HG03066 (cell line): ENCODE measurements around the gene GAB4.

Experiments used
- ATAC-seq: cut with Tn5 transposase; IDR thresholded peaks from one replicate; pipeline ENCODE4 v1.9.1; 2021; ENCODE audit warnings: low read depth; ENCODE audit not compliant: unreplicated experiment

GAB4 gene

DNA sequence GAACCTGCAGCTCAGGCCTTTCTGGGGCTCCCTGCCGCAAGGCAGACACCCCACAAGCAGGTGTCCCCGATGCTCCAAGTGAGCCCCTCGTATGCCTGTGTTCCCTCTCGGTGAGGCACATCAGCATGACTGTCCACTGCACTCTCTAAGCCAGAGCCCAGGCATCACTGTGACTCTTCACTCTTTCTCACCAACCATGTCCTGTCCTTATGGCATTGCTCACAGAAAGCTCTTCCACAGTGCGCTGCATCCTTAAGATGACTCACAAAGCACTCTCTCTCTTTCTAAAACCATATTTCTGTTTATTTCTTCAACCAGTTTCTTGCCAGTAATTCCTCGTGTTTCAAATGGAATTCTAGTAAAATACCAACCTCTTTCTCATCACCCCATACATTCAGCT is 18.1 kb downstream of the GAB4 start:
- ATAC-seq, result no peak

DNA sequence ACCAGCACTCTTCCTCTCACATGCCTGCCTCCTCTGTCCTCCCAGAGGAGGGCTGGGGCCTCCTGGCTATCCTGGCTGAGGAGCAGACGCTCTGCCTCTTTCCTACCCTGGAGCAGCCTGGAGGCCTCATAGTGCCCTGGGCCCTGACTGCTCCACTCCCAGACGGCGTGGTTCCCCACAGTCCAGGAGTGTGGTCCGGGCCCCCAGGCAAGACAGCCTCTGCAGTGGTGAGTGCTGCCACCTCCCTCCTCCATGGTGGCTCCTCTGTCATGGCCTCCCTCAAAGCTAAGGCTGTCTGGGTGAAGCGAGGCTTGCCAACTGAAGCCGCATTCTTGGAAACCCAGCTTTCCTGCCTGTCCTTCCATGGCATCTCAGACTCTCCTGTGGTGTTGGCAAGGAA is 19.8 kb downstream of the GAB4 start:
- ATAC-seq, result no peak

DNA sequence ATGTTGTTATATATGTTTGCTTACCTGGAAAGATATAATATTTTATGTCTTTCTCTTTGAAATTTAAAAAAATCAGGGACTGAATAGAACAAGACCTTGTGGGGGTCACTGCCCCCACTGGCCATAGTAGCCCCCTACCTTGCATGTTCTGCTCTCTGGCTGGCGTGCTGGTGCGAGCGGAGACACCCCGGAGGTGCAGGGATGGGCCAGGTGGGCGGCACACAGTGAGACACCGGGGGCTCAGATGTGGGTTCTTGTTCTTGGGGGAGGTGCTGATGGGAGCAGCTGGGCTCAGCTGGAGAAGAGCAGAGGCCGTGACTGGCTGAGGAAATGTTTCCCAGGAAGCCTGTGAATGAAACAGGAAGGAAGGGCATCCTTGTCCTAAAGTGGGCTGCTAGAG is 20.2 kb downstream of the GAB4 start:
- no peak for ATAC-seq

DNA sequence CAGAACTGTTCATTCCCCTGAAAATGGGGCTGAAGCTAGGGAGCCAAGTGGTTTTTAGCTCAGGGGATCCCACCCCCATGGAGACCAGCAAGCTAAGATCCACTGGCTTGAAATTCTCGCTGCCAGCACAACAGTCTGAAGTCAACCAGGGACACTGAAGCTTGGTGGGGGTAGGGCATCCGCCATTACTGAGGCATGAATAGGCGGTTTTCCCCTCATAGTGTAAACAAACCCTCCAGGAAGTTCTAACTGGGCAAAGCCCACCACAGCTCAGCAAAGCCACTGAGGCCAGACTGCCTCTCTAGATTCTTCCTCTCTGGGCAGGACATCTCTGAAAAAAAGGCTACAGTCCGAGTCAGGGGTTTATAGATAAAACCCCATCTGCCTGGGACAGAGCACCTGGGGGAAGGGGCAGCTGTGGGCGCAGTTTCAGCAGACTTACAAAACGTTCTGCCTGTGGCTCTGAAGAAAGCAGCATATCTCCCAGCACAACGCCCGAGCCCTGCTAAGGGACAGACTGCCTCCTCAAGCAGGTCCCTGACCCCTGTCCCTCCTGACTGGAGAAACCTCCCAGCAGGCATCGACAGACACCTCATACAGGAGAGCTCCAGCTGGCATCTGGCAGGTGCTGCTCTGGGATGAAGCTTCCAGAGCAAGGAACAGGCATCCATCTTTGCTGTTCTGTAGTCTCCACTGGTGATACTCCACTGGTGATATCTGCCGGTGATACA is 32.7 kb downstream of the GAB4 start:
- no peak for ATAC-seq

DNA sequence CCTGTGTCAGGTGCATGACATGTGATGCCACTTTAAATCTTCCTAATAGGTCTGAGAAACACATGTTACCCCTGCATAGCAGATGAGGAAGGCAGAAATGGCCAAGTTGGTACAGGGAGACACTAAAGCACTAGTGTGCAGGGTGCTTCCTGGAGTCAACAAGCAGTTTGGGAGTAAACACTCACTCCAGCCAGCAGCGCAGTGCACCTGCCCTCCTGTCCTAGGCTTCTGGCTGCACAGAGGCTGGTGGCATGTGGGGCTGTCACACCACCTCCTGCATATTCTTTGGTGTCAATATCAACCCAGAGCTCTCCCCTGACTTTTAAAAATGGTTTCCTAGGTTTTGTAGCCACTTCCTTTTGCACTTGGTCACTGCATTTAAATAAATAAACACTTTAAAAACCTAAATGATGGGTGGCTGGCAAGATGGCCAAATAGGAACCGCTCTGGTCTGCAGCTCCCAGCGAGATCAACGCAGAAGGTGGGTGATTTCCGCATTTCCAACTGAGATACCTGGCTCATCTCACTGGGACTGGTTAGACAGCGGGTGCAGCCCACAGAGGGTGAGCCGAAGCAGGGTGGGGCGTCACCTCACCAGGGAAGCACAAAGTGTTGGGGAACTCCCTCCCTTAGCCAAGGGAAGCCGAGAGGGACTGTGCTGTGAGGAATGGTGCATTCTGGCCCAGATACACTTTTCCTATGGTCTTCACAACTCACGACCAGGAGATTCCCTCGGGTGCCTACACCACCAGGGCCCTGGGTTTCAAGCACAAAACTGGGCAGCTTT is 33.5 kb downstream of the GAB4 start:
- ATAC-seq, result no peak

DNA sequence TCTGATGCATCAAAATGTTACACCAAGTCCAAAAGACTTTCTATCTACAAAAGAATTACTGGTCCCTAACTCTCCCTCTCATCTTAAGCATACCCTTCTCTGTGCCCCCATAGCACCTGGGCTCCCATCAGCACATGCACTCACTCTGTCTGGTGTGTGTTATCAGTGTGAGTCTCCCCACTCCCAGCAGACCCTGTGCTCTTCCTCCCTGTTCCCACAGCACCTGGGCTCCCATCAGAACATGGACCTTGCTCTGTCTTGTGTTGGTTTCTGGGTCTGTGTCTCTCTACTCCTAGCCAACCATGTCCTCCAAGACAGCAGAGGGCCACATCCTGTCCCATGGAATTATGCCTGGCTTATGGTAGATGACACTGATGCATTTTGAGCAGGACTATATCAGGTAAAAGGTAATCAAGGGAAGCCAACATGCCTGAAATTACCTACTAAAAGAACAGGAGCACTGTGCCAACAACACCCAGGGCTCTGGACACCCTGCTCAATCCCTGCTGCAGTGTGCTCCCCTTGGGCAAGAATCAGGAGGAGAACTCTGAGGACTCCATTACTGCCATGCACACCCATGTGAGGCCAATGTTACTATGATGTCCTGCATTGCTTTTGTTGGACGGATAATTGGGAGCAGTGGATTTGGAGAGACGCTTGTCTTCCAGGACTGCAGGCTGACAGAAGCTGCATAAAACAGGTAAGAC is 34.3 kb downstream of the GAB4 start:
- no peak for ATAC-seq

DNA sequence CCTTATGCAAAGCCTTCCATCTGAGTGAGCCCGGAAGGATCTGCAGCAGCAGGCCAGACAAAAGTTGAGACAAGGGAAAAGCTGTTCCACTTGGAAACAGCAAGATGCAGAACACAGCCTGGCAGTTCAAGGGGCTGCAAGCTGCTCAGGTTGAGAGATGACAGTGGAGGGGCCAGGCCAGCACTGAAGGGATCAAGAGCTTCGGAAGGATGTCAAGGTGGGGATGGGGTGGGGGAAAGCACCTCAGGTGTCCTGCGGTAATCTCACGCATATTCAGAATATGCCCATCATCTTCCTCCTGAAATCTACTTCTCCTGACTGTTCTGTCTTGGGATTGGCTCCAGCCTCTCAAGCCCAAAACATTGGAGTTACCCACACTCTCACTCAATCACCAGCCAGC is 35.7 kb downstream of the GAB4 start:
- ATAC-seq, result no peak

DNA sequence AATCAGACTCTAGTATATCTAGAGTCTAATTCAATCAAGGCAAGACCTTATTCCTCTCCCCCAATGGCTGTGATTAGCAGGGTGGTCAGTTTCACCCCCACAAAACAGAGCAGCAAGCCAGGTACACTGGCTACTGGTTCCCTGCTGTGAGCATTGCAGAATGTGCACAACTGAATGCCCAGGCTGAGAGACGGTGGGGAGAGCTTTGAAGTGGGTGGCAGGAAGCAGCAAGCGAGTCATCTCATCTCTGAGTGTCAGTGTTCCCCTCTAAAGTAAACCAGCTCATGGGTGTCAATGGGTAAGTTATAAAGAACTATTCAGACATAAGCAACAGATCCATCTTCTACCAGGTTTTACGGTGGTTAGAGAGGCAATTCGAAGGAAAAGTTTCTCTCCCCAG is 37.6 kb downstream of the GAB4 start:
- no peak for ATAC-seq

DNA sequence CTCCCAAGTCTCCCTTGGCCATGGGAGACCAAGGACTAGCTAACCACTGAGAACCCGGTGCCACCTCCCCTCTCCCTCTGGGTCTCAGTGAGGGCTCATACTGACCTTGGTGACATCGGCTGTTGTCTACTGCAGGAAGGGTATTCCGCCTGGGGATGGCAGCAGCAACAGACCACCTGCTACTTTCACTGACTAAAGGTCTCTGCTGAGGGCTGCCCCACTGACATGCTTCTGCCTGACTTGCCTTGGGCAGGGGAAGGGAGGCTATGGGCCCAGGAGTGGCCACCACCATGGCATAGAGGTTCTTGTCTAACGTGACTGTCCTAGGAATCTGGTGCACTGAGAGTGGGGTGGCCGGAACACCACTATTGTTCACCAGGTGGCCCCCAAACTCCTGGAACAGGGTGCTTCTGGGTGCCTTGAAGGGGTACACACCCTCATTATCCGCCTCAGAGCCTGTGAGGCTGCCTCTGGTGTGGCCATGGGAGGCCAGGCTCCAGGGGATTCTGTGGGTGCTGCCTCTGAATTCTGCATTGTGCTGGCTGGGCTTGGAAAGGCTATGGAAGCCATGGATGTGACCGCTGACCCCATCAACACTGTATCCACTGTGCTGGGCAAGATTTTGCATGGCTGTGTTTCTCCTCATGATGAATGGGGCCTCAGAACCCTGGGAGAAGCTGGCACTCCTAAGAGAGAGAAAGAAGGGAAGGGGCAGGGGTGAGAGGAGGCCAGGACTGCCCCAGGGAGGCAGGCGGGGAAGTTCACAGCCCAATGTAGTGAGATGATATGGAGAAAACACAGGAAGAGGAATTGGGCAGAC is 38.3 kb downstream of the GAB4 start:
- ATAC-seq, result no peak

DNA sequence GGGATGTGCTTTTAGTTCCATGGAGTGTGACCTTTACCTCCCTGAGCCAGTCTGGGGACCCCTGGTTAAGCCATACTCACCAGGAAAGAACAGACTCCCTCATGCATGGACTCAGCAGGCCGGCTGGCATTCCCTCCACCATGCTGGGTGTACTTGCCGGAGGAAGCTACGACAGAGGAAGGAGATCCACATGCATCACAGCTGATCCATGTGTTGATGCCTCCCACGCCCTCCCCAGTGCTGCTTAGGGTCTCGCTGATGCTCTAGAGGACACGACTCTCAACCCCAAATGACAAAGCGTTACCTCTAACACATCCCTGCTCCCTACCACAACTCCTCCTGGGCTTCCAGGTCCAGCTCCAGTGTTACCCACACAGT is 39.8 kb downstream of the GAB4 start:
- no peak for ATAC-seq

DNA sequence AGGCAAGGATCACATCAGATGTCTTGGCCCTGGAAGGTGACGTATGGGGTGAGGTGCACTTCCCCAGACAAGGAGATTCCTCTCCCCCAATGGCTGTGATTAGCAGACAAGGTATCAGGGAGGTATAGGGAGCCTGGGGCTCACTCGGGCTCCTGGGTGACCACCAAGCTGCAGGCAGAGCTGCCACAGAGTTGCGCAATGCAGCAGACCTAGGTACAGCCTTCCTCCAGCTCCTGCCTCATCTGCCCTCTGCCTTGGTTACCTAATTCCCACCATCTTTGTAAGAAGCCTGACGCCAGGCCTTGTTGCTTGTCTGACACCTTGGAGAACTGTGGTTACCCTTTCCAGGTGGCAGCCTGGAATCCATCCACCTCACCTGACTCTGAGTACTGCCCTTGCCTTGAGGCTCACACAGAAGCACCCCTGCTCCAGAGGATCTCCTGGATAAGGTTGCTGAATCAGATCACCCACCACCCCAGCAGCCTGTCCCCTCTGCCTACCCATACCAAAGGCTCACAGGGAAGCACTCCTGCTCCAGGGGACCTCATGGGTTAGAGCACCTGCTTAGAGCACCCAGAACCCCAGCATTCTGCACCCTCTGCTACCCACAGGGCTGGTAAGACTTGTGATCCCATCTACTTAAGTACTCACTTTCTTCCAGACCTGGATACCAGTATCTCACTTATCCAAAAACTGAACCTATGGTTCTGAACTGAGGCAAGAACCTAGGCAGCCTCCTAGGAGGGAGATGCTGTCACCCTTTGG is 40.4 kb downstream of the GAB4 start:
- ATAC-seq, result no peak

DNA sequence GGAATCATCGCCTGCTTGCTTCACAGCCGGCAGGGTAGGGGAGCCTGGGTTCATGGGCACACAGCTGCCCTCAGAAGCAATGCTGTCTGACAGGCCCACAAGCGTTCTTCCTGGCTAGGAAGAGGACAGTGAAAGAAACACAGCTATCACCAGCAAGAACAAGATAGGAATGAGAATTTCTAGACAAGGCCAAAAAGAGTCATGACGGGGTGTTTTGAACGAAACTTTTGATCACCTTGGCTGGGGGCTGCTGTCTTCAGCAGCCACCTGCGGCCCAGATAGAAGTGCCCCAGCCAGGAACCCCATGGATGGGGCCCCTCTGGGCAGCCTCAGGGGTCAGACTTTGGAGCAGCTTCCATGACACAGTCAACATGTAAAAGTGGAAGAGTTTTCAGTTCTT is 41.8 kb downstream of the GAB4 start:
- no peak for ATAC-seq

DNA sequence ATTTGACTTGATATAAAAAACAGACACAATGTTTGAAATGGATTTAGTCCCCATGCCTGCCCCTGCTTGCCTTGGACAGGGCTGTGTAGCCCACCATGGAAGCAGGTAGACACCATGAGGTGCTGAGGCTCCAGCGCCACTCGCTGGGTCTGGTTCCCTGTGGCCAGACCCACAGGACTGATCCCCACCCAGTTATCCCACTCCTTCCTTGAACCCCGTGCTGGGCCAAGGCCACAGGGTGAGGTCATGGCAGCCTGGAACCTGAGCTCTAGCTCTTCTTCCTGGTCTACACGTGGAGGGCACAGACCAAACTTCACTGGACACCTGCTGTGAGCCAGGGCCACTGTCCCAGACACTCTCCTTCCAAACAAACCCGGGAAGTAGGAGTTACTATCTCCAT is 42.5 kb downstream of the GAB4 start:
- ATAC-seq, result no peak

DNA sequence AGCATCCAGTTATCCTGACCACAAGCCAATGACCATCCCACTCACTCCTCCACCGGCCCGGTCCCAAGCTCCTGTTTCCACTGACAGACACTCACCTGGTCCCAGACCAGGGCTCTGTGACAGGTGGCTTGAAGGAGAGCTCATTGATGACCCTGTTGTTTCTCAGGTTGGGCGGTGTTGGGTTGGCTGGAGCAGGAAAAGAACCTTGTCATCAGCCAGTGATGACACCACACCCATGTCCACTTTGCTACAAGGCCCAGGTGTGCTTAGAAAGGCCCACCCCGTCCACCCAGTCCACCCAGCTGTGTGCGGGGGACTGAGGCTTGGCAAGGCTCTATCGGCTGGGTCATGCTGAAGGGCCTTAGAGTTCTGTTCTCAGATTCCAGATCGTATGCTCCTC is 42.9 kb downstream of the GAB4 start:
- ATAC-seq, result no peak

DNA sequence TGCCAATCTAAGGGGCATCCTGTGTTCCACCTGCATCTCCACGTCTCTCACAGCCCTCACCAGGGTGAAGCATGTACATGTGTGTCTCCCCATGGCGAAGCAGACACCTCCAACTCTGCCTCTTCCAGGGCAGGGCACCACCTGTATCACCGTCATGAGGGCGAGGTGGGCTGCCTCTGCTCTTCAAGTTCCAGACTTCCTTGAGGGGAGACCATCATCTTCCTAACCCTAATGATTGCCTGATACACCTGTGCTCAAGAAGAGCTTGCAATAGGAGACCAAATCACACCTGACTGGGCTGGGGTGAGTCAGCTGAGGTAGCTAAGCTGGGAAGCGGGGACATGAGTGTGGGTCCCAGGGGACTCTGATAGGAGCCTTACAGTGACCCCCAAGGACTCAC is 43.7 kb downstream of the GAB4 start:
- no peak for ATAC-seq

DNA sequence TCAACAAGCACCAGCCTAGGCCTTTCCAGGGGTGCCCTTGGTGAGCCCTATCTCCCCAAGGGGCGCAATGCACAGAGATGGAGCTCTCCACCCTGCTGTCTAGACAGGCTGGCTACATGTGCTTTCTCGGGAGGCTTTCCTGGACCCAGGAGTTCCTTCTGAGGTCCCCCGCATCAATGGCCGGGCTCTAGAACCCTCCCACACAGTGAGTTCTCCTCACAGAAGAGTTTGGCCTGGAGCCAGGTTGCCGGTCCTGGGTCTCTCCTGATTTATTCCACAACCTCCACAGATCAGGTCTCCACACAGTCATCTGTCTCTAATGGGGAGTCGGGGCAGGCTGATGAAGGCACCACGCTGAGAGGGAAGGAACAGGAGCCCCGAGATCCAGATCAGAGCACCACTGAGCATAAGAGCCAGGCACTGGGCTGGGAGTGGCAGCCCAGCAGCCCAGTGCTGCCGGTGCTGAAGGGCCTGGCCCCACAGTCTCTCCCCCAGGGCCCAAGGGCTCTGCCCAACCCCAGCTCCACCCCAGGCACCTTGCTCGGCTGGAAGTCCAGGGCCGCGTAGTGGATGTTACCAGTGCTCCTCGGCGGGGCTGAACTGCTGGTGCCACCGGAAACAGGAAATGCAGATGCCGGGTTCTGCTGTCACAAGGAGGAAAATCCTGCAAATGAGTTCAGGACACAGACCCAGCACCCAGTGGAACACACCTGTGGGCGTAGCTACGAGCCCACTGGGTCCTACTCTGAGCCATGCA is 44.7 kb downstream of the GAB4 start:
- ATAC-seq, result no peak

DNA sequence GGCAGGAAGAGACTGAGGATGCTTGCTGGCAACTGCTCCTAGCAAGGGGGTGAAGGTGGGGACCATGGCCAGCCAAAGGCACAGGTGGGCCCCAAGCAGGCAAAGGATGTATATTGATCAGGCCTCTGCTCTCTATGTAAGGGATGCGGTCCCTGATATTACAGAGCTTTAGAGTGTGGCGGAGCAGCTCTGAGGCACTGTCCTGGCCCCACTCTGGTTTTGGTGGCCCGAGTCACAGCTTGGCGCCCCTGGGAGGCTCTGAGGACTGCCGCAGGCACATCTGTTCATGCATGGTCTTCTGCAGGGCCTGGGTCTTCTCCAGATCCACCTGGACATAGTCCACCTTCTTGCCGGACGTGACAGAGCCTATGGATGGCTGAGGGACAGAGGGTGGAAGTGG is 45.5 kb downstream of the GAB4 start:
- ATAC-seq, result no peak

DNA sequence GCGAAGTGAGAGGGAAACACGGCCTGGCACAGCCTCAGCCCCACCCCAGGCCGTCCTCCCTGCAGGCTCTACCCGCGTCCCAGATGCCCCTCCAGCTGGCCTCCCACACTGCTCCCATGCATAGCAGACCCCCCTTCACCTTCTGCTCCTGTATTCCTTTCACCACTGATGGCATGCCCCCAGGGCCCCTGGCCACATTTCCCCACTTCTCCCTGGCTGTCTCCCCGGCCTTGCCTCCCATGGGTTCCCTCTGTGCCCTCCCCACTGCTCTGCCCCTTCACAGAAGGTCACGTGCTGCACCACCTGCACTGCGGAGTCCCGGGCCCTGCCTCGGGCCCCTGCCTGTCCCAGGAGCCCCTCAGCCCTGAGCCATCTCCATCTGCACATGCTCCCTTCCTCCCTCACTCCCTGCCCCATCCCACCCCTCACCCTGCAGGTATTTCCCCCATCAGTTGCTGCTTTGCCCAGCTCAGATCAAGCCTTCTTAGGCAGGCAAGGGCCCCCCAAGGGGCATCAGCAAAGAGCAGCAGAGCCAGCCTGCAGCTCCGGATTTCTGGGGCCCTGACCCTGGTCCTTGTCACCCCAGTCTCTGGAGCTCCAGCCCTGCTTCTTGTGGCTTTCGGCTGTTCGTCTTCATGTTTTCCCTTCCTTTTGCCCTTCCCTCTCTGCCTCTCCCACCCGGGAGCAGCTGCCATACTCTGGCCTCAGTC is 46.4 kb downstream of the GAB4 start:
- ATAC-seq, result no peak

DNA sequence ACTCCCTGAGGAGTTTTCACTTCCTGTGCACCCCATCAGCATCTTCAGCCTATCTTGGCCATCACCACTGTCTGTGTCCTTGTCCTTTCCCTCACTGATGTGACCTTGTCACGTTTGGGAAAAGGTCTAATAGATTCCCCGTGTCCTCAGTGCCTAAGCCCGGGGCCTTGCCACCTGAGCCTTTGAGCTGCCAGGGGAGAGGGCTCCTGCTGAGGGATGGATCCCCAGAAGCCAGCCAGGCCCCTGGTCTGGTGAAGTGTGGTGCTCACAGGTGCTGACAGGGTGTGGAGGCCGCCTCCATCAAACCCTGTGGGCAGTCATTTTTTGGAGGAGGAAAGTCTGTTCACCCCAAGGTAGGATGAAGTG is 47.2 kb downstream of the GAB4 start:
- ATAC-seq, result no peak
